ENCODE data around the gene AUTS2.

The AUTS2 gene

DNA sequence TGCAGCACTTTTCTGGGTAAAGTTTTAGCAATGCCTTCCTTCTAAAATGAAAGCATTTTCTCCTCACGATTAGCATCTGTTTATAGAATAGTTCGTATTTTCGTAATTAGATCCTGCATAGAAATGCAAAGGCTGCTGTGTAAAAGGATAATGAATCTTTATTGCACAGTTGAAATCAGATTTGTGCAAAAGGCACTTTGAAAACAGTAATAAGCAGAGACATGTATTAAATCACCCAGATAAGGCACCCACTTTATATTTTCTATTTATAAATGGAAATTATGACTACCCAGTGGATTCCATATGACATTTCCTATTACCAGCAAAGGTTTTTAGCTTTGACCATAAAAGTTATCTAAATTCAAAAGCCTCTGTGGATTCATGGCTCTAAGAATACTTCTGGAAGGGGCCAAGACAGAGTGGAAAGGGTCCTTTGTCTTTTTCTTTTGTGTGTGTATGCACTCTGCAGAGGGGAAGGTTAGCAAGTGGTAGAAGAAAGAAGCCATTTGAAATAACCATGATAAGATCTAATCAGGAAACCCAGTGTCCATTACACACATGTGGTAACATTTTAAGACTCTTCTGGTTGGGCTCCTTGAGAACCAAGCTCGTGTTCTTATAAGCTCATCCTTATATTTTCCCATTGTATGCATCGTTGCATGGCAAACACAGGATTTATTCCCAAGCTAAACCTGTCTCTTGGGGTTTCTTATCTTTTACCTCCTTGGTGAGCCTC is 612.1 kb downstream of the AUTS2 start:
- DNase-seq = no peak

DNA sequence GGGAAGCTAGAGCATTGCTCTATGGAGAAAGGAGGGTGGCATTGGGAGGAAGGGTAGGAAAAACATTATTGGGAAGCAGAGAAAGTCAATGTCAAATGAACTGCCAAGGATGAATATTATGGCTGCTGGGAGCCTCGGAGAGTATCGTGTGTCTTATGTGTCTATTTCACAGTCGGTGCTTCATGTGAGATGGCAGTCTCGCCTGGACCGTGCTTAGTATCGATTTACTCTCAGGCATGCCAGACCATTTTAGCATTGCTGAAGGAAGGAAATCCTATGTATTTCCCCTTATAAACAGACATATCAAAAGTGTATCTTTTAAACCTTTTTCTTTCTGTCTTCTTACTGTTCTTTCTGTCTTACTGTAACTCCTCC is 612.6 kb downstream of the AUTS2 start:
- DNase-seq = no peak

DNA sequence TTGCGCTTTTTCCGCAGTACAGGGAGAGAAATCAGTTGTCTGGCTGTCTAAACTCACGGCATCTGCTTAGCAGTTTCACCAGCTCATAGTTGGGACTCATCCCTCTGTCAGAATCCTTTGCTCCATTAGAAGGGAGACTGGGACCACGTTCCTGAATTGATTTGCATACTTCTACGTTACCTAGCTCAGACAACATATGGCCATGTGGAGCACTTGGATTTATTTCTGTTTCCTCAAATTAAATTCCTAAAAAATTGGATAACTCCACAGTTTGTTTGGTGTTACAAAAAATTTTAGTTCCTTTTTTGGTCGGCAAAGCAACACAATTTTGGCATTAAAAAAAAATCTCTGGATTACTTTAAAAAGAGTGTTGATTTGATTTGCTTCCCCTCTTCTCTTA is 614.0 kb downstream of the AUTS2 start:
- DNase-seq = no peak

DNA sequence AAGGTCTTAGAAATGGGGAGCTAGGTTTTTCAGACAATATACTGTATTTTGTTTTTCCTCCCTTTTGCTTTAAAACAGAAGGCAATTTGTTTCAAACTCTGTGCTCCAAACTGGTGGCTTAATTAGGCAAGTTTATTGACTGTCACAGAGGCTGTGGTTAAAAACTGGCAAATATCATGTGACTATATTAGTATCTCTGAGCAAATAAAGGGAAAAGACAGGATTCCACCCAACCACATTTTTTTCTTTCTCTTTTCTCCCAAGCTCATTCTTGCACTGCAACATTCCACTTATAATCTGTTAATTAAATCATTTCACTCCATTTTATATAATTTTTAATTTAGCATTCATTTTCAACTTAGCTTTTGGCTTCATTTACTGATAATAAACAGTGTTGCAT is 615.8 kb downstream of the AUTS2 start:
- DNase-seq = no peak

DNA sequence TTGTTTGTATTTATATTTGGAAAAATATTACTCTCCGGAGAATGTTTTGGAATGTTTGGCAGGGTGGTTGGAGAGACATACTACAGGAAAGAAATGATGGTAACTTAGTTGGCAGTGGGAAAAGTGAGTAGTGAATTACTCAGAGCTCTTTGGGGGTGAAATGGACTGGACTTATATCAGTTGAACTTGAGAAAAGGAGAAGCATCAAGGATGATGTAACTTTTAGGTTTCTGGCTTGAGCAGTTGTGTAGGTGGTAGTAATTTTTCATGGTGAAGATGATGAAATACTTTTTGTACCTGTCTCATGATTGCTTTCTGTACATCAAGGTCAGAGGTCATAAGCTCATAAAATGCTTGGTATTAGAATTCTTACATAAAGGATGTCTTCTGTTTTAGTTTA is 617.2 kb downstream of the AUTS2 start:
- DNase-seq = no peak

DNA sequence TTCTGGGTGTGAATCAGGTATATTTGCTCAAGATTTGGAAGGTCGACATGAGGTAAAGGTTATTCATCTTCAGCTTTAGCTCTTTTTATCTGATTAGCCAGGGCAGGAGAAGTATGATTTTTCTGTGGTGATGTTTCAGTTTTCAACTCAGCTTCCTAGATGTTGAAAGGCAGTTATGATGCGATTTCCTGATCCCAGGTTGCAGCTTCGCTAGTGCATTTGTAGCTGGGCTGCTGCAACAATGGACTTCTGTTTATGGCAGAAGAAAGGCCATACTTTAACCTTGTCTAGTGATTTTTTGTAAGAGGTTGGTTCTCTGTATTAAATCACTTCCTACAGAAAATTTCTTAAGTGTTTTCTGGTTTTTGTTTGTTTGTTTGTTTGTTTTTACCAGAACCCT is 619.3 kb downstream of the AUTS2 start:
- no peak for DNase-seq

DNA sequence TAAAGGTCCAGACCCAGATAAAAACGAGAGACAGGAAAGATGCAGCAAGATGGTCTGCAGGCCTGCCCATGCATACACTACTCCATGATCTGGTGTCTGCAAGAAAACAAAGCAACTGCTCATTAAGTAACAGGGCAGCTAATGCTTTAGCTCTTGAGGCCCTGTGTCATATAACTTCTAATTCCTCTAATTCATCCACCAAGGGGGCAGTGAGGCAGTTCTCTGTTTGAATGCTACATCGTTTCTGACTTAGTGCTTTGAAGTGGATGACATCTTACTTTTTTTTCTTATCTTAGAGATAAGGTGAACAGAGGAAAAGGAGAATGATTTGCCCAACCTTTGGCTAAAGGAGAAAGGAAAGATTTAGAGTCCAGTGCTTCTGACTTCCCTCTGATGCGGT is 619.7 kb downstream of the AUTS2 start:
- no peak for DNase-seq

DNA sequence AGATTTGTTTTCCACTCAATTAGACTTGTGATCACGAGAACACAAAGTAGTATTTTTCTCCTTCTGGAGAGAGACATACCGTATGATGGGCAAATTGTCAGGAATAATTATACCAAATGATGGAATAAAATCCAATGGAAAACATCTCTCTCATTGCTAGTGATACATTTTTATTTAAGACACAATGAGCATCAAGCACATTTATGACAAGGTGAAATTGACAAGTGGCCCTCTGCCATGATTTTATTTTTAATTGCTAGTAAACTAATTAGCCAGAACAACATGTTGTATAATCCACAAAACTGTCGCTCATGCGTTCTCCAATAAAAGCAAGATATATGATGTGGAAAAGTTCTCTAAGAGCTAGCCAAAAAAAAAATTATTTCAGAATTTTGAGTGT is 620.8 kb downstream of the AUTS2 start:
- no peak for DNase-seq

DNA sequence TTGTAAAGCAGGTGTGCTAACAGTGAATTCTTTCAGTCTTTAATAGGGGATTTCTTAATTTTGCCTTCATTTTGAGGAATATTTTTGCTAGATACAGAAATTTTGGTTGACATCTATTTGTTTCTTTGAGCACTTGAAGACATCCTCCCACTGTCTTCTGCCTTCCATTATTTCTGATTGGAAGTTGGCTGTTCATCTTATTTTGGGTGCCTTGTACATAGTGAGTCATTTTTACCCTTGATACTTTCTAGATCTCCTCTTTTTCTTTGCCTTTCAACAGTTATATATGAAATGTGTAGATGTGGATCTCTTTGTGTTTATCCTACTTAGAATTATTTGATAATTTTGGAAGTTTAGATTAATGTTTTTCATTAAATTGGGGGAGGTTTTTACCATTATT is 631.0 kb downstream of the AUTS2 start:
- DNase-seq = no peak

DNA sequence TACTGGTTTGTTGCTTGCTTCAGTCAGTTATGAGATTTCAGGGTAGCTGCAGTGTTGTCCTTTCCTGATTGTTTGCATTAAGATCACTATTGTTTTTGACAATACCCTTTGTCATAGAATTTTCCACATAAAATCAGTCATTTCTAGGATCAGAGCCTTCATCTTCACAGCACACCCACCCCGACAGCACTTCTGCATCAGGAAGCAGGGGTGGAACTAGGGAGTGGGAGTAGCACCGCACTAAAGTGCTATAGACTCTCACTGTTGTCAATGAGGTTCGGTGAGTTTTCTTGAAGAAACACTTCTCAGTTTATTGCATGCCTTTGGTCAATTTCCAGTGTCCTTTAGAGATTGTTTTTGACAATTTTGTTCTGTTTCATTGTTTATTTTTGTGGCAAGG is 632.5 kb downstream of the AUTS2 start:
- DNase-seq = no peak

DNA sequence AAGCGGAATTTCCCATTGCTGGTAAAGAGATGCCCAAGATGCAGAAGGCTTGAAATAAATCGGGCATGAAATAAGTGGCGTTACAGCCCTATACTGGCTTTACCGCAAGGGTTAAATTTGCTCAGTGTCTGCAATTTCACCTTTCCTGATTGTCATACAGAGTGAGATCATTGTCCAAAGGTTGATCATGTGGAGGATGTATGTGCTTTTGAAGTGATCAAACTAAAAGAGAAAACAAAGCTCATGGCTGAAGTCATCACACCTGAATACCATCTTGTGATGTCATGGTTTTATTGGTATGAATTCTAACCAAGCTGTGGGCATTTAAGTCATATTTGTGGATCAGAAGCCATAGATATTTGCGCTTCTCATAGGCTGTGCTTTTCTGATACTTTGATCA is 635.5 kb downstream of the AUTS2 start:
- DNase-seq = no peak

DNA sequence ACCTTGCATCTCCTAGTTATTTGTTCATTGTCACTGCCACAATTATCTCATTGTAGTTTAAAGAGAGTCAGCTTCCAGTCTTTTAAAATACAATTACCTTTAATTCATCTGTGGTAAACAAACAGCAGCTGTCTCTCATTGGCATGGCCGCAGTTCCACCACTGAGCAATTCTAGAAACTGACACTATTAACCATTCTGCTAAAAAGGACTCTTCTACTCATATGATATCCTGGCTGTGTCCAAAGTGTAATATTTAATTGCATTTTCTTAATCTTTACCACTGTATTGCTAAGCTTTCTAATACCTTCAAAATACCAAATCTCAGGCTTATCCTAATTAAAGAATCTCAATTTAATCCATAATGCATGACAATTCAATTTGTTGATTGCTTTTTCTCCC is 639.0 kb downstream of the AUTS2 start:
- no peak for DNase-seq

DNA sequence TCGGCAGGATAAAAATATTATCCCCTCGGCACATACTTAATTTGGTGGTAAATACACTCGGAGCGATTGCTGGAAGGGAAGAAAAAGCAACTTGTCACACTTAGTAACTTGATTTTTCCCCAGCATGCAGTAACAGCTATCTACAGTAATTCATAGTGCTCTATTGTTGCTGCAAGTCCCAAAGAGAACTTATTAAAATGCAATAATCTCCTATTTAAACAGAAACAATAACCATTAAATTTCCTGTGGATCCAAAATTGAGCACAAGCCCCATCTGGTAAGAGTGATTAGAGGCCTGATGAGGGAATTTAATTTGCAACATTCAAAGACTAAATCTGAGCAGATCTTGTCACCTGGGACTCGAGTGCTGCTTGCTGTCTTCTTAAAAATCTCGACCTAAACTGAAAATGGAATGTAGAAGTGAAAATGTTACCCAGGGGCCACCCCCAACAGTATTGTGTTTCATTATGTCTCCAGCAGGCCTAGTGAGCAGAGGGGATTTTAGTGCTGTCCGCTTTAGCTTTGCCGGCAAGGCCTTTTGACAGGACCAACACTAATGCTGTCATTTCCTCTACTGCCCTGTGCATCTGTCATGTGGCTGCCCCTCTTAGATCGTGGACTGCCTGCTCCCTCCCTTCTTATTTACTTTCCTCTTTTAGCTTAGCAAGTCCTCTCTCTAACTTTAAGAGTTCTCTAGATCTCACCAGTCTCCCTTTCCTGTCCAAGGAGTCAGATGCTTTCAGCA is 639.7 kb downstream of the AUTS2 start:
- no peak for DNase-seq

DNA sequence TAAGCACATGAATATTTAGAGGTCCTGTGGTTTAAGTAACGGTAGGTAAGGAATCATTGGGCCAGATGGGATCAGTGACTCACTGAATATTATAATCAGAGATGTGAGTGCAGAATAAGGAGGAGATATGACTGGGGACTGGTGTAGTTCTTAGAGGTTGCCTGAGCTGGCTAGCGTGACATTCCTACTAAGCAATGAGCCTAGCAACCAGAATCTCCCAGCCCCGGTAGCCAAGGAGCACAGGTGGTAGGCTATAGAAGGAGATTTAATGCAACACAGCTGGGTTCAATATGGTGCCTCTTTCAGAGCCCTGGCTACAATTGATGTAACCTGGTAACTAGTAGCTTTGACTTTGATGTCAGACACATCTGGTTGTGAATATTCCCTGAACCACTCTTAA is 641.6 kb downstream of the AUTS2 start:
- DNase-seq = no peak

DNA sequence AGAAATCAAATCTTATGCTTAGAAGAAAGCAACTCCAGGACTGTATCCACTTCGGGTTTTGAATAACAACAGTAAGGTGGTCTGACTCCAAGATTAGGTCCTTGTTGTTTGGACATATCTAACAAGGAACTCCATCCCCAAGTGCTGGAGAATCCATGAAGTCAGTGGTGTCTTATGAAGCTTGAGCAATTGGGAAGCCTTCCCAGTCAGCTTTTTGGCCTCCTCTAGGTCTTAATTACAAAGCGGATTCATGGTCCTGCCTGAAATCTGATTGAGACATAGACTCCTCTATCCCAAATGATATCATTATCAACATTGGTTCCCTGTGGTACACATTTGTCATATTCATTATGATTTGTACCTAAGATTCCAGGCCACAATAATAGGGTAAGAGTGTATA is 642.6 kb downstream of the AUTS2 start:
- DNase-seq = no peak

DNA sequence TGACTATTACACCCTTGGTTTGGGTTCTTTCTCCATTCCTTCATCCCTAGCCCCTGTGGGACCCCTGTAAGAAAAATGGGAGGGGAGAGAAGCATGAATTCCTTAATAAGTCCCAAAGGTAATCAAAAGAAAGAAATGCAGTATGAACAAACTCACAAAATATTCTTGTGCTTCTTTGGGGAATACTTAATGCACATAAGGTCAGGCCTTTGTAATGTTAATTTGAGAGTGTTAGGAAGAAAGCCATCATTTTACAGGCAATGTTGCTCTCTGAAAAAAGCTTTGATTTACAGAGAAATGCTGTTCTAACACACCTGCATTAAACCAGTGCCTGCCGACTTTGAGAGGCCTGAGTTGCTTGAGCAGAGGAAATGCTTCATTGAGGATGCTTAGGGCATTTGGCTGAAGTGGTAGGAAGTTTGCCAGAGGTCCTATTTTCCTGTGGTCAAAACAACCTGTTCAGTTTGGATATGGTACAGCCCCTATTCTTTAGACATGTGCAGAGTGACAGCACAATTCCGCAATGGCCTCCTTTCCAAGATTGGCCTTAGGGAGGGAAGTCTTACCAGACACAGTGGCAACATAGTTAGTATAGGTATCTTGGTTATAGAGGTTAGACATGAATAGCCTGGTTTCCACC is 643.4 kb downstream of the AUTS2 start:
- no peak for DNase-seq

DNA sequence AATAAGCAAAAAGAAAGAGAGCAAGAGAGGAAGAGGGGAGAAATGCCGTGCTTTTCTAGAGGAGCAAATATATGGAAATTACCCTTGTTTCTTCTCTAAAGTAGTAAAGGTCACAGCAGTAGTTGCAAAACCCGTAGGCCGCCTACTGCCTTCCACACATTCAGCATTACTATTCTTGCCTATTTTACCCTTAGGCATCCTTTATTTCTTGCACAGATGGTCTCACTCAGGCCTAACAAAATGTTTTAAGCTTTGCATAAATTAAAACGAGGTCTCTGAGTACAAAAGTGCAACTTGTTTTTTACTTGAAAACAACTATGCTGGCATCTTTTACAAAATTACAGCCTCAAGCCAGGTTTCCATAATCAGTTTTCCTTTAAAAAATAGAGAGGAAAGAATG is 644.6 kb downstream of the AUTS2 start:
- DNase-seq = no peak

DNA sequence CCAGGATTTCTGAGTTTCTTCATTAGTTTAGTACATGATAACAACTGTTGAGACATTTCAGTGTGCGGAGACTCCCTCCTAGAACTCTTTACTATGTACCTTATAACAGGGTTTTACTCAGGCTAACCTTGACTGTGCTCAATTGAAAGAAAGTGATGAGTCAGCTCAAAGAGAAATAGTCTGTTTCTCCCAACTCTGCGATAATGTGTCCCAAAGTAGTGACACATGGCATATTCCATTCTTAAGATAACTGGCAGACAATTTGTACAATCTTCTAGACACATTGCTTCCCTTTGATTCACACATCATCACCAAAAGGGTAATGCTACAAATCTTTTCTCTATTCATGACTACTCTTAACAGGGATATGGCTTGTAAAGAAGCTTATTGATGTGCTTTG is 645.2 kb downstream of the AUTS2 start:
- DNase-seq = no peak

DNA sequence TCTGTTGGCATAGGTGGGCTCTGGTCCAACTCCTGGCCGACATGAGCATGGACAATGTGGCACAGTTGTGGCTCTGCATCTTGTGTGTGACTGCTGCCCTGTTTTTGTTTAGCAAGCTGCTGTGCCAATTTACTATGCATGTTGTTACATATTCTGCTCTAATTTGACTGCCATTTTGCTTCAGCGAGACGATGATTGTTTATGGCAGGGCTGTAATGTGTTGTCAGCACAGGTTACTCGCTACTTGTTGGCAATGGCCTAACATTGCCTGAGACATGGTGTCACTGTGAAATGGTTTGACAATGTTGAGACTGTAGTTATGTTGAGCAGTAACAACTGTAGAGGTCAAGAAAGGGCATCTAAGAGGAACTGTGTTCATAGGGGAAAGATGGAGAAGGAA is 659.6 kb downstream of the AUTS2 start:
- no peak for DNase-seq

DNA sequence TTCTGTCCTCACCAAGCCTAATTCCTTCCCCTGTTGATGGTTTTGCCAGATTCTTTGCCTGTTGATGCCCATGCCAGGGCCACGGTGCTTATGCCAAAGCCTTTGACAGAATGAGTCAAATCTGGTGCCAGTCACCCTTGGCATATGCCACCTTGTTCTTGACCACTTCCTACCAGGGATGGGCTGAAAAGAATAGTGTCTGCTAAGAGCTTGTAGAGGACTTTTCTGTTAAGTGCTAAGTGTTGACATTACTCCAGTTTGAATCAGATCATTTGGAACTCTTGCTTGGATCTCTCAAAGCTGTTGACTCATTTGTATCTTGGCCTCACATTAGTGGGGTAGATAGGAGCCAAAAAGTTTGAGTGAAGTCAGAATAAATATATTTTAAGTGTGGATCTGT is 661.2 kb downstream of the AUTS2 start:
- no peak for DNase-seq

DNA sequence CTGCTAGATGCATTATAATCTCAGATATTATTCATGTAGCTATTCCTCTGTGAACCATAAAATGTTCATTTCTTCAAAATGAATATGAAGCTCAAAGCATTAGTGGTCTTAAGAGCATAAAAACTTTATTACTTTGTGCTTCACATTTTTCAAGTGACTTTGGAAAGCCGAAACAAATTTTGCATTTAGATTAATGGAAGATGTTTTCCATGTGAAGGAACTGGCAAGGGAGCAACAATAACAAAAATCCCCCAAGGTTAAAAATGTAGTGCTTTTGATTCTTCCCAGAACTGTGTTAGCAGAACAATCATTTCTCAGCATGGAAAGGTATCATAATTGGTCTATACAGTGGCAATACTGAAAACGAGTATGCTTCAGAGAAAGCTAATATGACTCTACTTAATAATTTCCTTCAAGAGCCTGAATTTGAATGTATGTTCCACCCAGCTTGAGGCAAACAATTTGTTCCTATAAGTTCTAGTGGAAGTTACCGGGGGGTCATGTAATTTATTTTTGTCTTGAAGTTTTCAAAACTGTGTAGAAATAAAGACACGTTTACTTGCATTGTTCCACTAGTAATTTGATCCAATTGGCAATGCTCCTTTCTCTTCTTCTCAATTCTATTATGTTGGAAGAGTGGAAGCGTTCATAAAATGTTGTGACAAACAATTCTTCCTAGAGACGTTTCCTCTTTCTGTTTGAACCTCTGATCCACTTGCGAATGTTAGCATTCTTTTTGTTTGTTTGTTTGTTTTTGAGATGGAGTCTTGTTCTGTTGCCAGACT is 665.4 kb downstream of the AUTS2 start:
- no peak for DNase-seq

DNA sequence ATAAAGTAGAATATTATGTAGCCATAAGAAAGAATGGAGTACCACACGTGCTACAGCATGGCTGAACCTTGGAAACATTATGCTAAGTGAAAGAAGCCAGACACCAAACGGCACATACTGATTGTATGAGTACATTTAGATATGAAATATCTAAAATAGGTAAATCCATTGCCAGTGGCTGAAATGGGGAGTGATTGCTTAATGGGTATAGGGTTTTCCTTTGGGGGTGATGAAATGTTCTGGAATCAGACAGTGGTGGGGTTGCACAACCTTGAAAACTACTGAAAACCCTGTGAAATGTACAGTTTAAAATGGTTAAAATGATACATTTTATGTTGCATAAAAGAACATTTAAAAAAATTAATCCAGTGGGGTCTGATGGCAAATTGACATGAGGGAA is 667.9 kb downstream of the AUTS2 start:
- no peak for DNase-seq

DNA sequence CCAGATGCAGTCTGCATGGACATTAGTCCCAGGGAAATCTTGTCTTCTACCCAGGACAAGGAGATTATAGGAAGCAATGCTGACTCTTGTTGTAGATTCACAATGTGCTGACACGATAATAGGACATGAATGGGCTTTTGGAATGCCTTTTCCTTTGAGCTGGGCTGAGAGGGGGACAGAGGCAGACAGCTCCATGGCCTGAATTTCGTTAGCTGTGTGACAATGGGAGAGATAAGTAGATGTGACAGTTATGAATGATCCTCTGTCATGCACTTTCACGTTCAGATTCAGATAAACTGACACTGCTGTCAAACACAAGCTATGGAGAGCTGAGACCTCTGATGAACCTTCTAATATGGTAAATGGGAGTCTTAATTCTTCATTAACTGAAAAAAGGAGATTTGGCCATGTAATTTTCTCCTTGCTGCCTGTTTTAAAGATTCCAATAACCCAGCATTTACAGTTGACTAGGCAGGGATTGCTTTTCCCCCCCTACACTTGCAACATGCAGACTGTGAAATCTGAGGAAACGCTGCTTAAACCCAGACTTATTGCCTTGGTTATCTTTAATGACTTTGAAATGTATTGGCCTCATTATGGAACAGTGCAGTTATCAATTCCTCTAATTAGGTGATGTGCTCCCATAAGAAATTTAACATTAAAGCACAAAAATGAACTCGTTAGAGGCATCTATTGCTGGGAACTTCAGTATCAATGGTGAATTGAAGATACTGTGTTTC is 669.3 kb downstream of the AUTS2 start:
- no peak for DNase-seq

All from T-helper 2 cell (primary cell).